HepG2 (cell line): ENCODE results near the gene VCAM1. TPM values are rescaled to one million over a fixed set of nuclear protein-coding genes. Genes with fewer than 3 reads are reported as not detected.

Experiments used
- ATAC-seq: fragments of 200-7000 bp; cut with Tn5 transposase; 3 replicates; pipeline ENCODE4 v1.9.1; 2020; ENCODE audit warnings: mild to moderate bottlenecking, moderate library complexity
- BruUV-seq: library from RNA; stranded (reverse); fragments of 400-500 nt; replicated peaks from 2 replicates; lab custom pipeline; 2021; lab: Mats Ljungman, UMichigan
- CTCF ChIA-PET: fragments of 300-600 bp; formaldehyde crosslinking; extraction: SDS; loops from one replicate; lab custom pipeline; 2021; ENCODE audit warnings: low total read pairs, inconsistent platforms, low intra/inter-chr PET ratio; lab: Yijun Ruan, JAX
- POLR2A ChIA-PET: fragments of 350-600 bp; sonication (Branson Sonifier 250); formaldehyde crosslinking; loops from one replicate; lab custom pipeline; 2020; ENCODE audit warnings: antibody characterized with exemption, inconsistent platforms; lab: Yijun Ruan, JAX
- DNase-seq: peaks from one replicate; pipeline ENCODE4 v3.0.0-alpha.2; 2015; ENCODE audit warnings: low spot score
- FAIRE-seq: peaks from 3 replicates; lab custom pipeline; 2011; peaks lifted over from hg19 to GRCh38; lab: Jason Lieb, UNC
- H2AFZ ChIP-seq: one replicate; pipeline ENCODE4 v1.6.1; 2011; ENCODE audit warnings: low read length, inconsistent platforms
- H3K27ac ChIP-seq: fragments of 300-600 bp; 3 replicates; pipeline ENCODE4 v1.8.0; 2011; ENCODE audit warnings: mixed run types, mild to moderate bottlenecking, mixed read lengths, low read length, inconsistent platforms; ENCODE audit not compliant: insufficient read depth; ENCODE audit errors: extremely low read length
- H3K27me3 ChIP-seq, 2 experiments: fragments of 200-600 bp in 1 of 2; 2 replicates in 1 of 2; 3 replicates in 1 of 2; pipeline versions ENCODE4 v1.6.0 to v1.8.0; 2011; ENCODE audit warnings: low read length in 2 of 2, mild to moderate bottlenecking in 2 of 2, moderate library complexity in 2 of 2, inconsistent platforms in 1 of 2; ENCODE audit not compliant: insufficient read depth in 2 of 2, control insufficient read depth in 1 of 2
- H3K36me3 ChIP-seq, 2 experiments: fragments of 200-600 bp in 1 of 2; replicated peaks in 1 of 2; 2 replicates in 1 of 2; 3 replicates in 1 of 2; pipeline versions ENCODE4 v1.5.1 to v1.8.0; 2011; ENCODE audit warnings: low read length in 2 of 2, inconsistent platforms in 1 of 2; ENCODE audit not compliant: insufficient read depth in 2 of 2, control insufficient read depth in 1 of 2
- H3K4me1 ChIP-seq: 2 replicates; pipeline ENCODE4 v1.5.1; 2012; ENCODE audit warnings: low read length, inconsistent platforms; ENCODE audit not compliant: insufficient read depth
- H3K4me2 ChIP-seq: 2 replicates; pipeline ENCODE4 v1.6.0; 2011; ENCODE audit warnings: low read depth, low read length, inconsistent platforms
- H3K4me3 ChIP-seq, 3 experiments: fragments of 200-600 bp in 1 of 3; sonication (generic), shearing (Covaris generic) in 1 of 3; replicated peaks in 1 of 3; 2 replicates each; pipeline ENCODE4 v1.5.1; 2011 to 2016; ENCODE audit warnings: low read length in 3 of 3, inconsistent platforms in 2 of 3, low read depth in 2 of 3, mild to moderate bottlenecking in 2 of 3, control low read depth in 1 of 3, mixed read lengths in 1 of 3; ENCODE audit not compliant: insufficient read depth in 1 of 3
- H3K79me2 ChIP-seq: one replicate; pipeline ENCODE4 v1.6.1; 2011; ENCODE audit warnings: low read length, inconsistent platforms; ENCODE audit not compliant: insufficient read depth
- H3K9ac ChIP-seq: 2 replicates; pipeline ENCODE4 v1.6.0; 2011; ENCODE audit warnings: mild to moderate bottlenecking, low read depth, low read length, inconsistent platforms; ENCODE audit not compliant: insufficient read depth
- H3K9me3 ChIP-seq: 2 replicates; pipeline ENCODE4 v1.5.1; 2012; ENCODE audit warnings: mild to moderate bottlenecking, low read length
- H4K20me1 ChIP-seq: 2 replicates; pipeline ENCODE4 v1.6.0; 2011; ENCODE audit warnings: inconsistent platforms, mild to moderate bottlenecking, low read length, moderate library complexity; ENCODE audit not compliant: insufficient read depth
- MAFF ChIP-seq: IDR thresholded peaks from 2 replicates; pipeline ENCODE4 v1.6.1; 2011; ENCODE audit warnings: low read depth, low read length, improper control_type of control experiment
- MAFK ChIP-seq, 2 experiments: IDR thresholded peaks in 1 of 2; conservative IDR thresholded peaks in 1 of 2; 2 replicates each; pipeline ENCODE4 v1.6.1; 2011; ENCODE audit warnings: improper control_type of control experiment in 2 of 2, low read length in 2 of 2
- NCOA2 ChIP-seq: sonication (generic); formaldehyde crosslinking; IDR thresholded peaks from 2 replicates; pipeline ENCODE4 v1.8.0; 2022; ENCODE audit warnings: inconsistent platforms
- ZNF558 ChIP-seq: sonication (generic); formaldehyde crosslinking; IDR thresholded peaks from 2 replicates; pipeline ENCODE4 v1.9.0; 2022; ENCODE audit warnings: mild to moderate bottlenecking, missing genetic modification reagents, borderline replicate concordance
- WGBS: methylation state at CpG from one replicate; pipeline ENCODE4 v1.1.6; 2017; ENCODE audit warnings: low lambda C conversion rate; 5-methylcytosine and 5-hydroxymethylcytosine counted together
- in situ Hi-C: cut with HindIII; loops from 2 replicates; pipeline ENCODE4 v1.10.0; 2017; ENCODE audit warnings: low pct_unique_long_range_greater_than_20kb; ENCODE audit not compliant: extremely low pct_ligation_motif_present
- intact Hi-C: fragments of 100-400 bp; cut with micrococcal nuclease; formaldehyde crosslinking; loops from one replicate; pipeline ENCODE4 v1.10.0; 2022; ENCODE audit not compliant: unreplicated experiment
- polyA plus RNA-seq, 8 experiments: library from polyadenylated mRNA; depleted of rRNA in 3 of 8; stranded (reverse) in 7 of 8; unstranded in 1 of 8; fragments of >200 nt; fragmentation: Illumina TruSeq in 4 of 8; extraction: Trizol in 4 of 8; gene quantifications; 2 replicates each; pipeline versions ENCODE4 v1.2.1 to v1.2.3, GENCODE V29; 2011 to 2016; ENCODE audit warnings: low read depth in 4 of 8, missing spikeins in 1 of 8, mixed read lengths in 1 of 8; ENCODE audit not compliant: insufficient read depth in 1 of 8
- total RNA-seq, 5 experiments: library from RNA; depleted of rRNA; stranded (reverse); fragments of >200 nt; fragmentation: Illumina TruSeq; extraction: Trizol; gene quantifications; 2 replicates each; pipeline ENCODE4 v1.2.3, GENCODE V29; 2016; ENCODE audit warnings: low read depth in 1 of 5

Gene VCAM1
- total and polyA plus RNA-seq, 2 of the 13 experiments (the other 11 are each of a cell fraction or from before 2014, with no cell fraction given) = not detected

- in situ Hi-C loops = no loop called here
- POLR2A ChIA-PET = no interaction called here
Measured at GRCh38 chr1:100724281-100724680, 4.7 kb downstream of the VCAM1 start.

GRCh38 chr1:100730130-100730529, 10.6 kb downstream of the VCAM1 start:
- no peak for ATAC-seq
- BruUV-seq = no TSS peak
- intact Hi-C loops = loop anchor here (5.0 kb wide), 1 partner anchor 1388 kb away; no protein-coding TSS in a partner anchor
- Histone ChIP-seq H3K27me3 (no peaks in the 10 kb centered on the region), H2AFZ (no peak overlapping the region), H3K36me3 (no peaks in the 10 kb centered on the region), H3K9ac (no peak overlapping the region), H3K4me3 (no peak overlapping the region), H3K9me3 (no peaks in the 10 kb centered on the region), H3K27ac (no peak overlapping the region), H4K20me1 (no peaks in the 10 kb centered on the region), H3K4me2 (no peak overlapping the region), H3K79me2 (no peaks in the 10 kb centered on the region), H3K4me1 (peaks cover 37% of the 10 kb centered on the region)
- 70% methylated on average over 1 of the region's 1 CpG for WGBS
- CTCF ChIA-PET = no interaction called here
- no peak for DNase-seq
- POLR2A ChIA-PET = no interaction called here
- no peak for TF ChIP-seq NCOA2 (CRISPR knock-in tag)
- peak; percentile 21 to 54; a peak in 3 of 4 replicates for TF ChIP-seq MAFK (conservative IDR thresholded peaks at IDR 0.05 in 1 of 2, IDR thresholded peaks at IDR 0.05 in 1 of 2; ENCODE audit: low read length in 2 of 2)
- 0 out of 2 replicates have a peak, but pooled peaks have one; percentile 13 for TF ChIP-seq MAFF
- in situ Hi-C loops = no loop called here
- FAIRE-seq = no peak

More at GRCh38 chr1:100724281-100724680, 4.7 kb downstream of the VCAM1 start:
- no peak overlapping the region for H3K4me3 ChIP-seq
- H3K27me3 ChIP-seq = no peaks in the 10 kb centered on the region
- no peak for ATAC-seq
- no peak for DNase-seq
- H3K4me1 ChIP-seq = peaks cover 13% of the 10 kb centered on the region; the same call in 1 of the 2 replicates
- H3K36me3 ChIP-seq = no peaks in the 10 kb centered on the region
- H2AFZ ChIP-seq = no peak overlapping the region
- intact Hi-C loops = no loop called here
- H4K20me1 ChIP-seq = no peaks in the 10 kb centered on the region
- no TSS peak for BruUV-seq
- no peak for FAIRE-seq
- TF ChIP-seq ZNF558 (CRISPR knock-in tag) (no peak), MAFK (conservative IDR thresholded peaks at IDR 0.05 in 1 of 2, IDR thresholded peaks at IDR 0.05 in 1 of 2; ENCODE audit: low read length in 2 of 2) (peak; percentile 33 to 41; a peak in 3 of 4 replicates)
- TF ChIP-seq, all 625 proteins: peak for 1
- Histone ChIP-seq H3K27ac (no peak overlapping the region), H3K4me2 (no peak overlapping the region), H3K79me2 (no peaks in the 10 kb centered on the region), H3K9ac (no peak overlapping the region), H3K9me3 (no peaks in the 10 kb centered on the region)
- CTCF ChIA-PET = no interaction called here
